ENCODE measurements around the gene GALK1. TPM values are rescaled to one million over a fixed set of nuclear protein-coding genes. Genes with fewer than 3 reads are reported as not detected.

GALK1 gene
- total and polyA plus RNA-seq, 2 donors from 2014 or later: 34.5 to 105 TPM

DNA sequence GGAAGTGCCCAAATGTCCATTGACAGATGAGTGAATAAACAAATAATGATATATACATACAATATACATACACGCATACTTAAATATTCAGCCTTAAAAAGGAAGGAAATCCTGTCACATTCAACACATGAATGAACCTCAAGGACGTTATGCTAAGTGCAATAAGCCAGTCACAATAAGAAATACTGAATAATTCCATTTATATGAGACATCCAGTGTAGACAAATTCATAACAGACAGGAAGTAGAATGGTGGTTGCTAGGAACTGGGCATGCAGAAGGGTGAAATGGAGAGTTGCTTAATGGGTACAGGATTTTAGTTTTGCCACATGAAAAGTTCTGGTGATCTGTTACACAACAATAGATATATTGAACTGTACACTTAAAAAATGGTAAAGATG lies 52.5 kb downstream of the GALK1 start:
- no peak for FAIRE-seq
- intact Hi-C loops (cut with DNase I): no loop called here
- Histone ChIP-seq H3K27ac (ENCODE audit: low read depth in 2 of 2, low read length in 2 of 2) (no peak overlapping the region), H3K4me1 (ENCODE audit: control insufficient read depth in 2 of 3, insufficient read depth in 2 of 3, low read depth in 1 of 3, low read length in 3 of 3) (no peaks in the 10 kb centered on the region), H3K4me3 (ENCODE audit: low read length in 3 of 3) (no peak overlapping the region), H3K36me3 (ENCODE audit: control insufficient read depth in 2 of 3, insufficient read depth in 3 of 3, low read length in 3 of 3) (peaks cover 0 to 3% (median 0%) of the 10 kb centered on the region in 3 donors), H3K9ac (ENCODE audit: low read length in 3 of 3) (no peak overlapping the region), H3K9me3 (ENCODE audit: control insufficient read depth in 2 of 3, insufficient read depth in 1 of 3, low read length in 3 of 3) (no peaks in the 10 kb centered on the region), H3K27me3 (ENCODE audit: control insufficient read depth, insufficient read depth, low read length) (no peaks in the 10 kb centered on the region)
- TF ChIP-seq, protein P1, sequence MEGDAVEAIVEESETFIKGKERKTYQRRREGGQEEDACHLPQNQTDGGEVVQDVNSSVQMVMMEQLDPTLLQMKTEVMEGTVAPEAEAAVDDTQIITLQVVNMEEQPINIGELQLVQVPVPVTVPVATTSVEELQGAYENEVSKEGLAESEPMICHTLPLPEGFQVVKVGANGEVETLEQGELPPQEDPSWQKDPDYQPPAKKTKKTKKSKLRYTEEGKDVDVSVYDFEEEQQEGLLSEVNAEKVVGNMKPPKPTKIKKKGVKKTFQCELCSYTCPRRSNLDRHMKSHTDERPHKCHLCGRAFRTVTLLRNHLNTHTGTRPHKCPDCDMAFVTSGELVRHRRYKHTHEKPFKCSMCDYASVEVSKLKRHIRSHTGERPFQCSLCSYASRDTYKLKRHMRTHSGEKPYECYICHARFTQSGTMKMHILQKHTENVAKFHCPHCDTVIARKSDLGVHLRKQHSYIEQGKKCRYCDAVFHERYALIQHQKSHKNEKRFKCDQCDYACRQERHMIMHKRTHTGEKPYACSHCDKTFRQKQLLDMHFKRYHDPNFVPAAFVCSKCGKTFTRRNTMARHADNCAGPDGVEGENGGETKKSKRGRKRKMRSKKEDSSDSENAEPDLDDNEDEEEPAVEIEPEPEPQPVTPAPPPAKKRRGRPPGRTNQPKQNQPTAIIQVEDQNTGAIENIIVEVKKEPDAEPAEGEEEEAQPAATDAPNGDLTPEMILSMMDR (IDR thresholded peaks at IDR 0.05; ENCODE audit: borderline replicate concordance, extremely low read depth, insufficient read depth): no peak
- no peak for DNase-seq

Small RNA genes within 50 kb of the gene (microRNA-seq; reads per million reads assigned to microRNA genes)
- 1.4 reads per million for gene MIR4738

Other genes starting within 250 kb of the GALK1 start
- 98.6 TPM for gene CASKIN2, start 249.7 kb downstream of the GALK1 start, total RNA-seq
- gene CASKIN2, start 249.7 kb downstream of the GALK1 start, polyA plus RNA-seq (ENCODE audit: insufficient read depth, low read depth, low replicate concordance): 25.0 TPM
- 25.8 TPM for gene TSEN54, start 248.7 kb downstream of the GALK1 start, total RNA-seq
- gene TSEN54, start 248.7 kb downstream of the GALK1 start, polyA plus RNA-seq (ENCODE audit: insufficient read depth, low read depth, low replicate concordance): 33.8 TPM
- gene LLGL2, start 239.5 kb downstream of the GALK1 start, total RNA-seq: 262 TPM
- 181 TPM for gene LLGL2, start 239.5 kb downstream of the GALK1 start, polyA plus RNA-seq (ENCODE audit: insufficient read depth, low read depth, low replicate concordance)
- 286 TPM for gene MYO15B, start 177.4 kb downstream of the GALK1 start, total RNA-seq
- gene MYO15B, start 177.4 kb downstream of the GALK1 start, polyA plus RNA-seq (ENCODE audit: insufficient read depth, low read depth, low replicate concordance): 139 TPM
- 8.0 TPM for gene SMIM5, start 131.8 kb downstream of the GALK1 start, total RNA-seq
- gene SMIM5, start 131.8 kb downstream of the GALK1 start, polyA plus RNA-seq (ENCODE audit: insufficient read depth, low read depth, low replicate concordance): 63.0 TPM
- gene RECQL5, start 98.0 kb downstream of the GALK1 start, total RNA-seq: 51.6 TPM
- gene RECQL5, start 98.0 kb downstream of the GALK1 start, polyA plus RNA-seq (ENCODE audit: insufficient read depth, low read depth, low replicate concordance): 40.0 TPM
- gene SAP30BP, start 97.9 kb downstream of the GALK1 start, total RNA-seq: 95.1 TPM
- 62.9 TPM for gene SAP30BP, start 97.9 kb downstream of the GALK1 start, polyA plus RNA-seq (ENCODE audit: insufficient read depth, low read depth, low replicate concordance)
- gene ITGB4, start 43.7 kb downstream of the GALK1 start, total RNA-seq: 149 TPM
- gene ITGB4, start 43.7 kb downstream of the GALK1 start, polyA plus RNA-seq (ENCODE audit: insufficient read depth, low read depth, low replicate concordance): 15.7 TPM
- gene UNK, start 19.6 kb upstream of the GALK1 start, total RNA-seq: 35.5 TPM
- gene UNK, start 19.6 kb upstream of the GALK1 start, polyA plus RNA-seq (ENCODE audit: insufficient read depth, low read depth, low replicate concordance): 12.0 TPM
- gene UNC13D, start 79.2 kb upstream of the GALK1 start, total RNA-seq: 26.1 TPM
- gene UNC13D, start 79.2 kb upstream of the GALK1 start, polyA plus RNA-seq (ENCODE audit: insufficient read depth, low read depth, low replicate concordance): 3.8 TPM
- 135 TPM for gene WBP2, start 90.1 kb upstream of the GALK1 start, total RNA-seq
- 151 TPM for gene WBP2, start 90.1 kb upstream of the GALK1 start, polyA plus RNA-seq (ENCODE audit: insufficient read depth, low read depth, low replicate concordance)
- 118 TPM for gene TRIM47, start 113.4 kb upstream of the GALK1 start, total RNA-seq
- 95.0 TPM for gene TRIM47, start 113.4 kb upstream of the GALK1 start, polyA plus RNA-seq (ENCODE audit: insufficient read depth, low read depth, low replicate concordance)
- gene TRIM65, start 131.8 kb upstream of the GALK1 start, total RNA-seq: 23.6 TPM
- gene TRIM65, start 131.8 kb upstream of the GALK1 start, polyA plus RNA-seq (ENCODE audit: insufficient read depth, low read depth, low replicate concordance): 11.5 TPM
- gene MRPL38, start 139.7 kb upstream of the GALK1 start, total RNA-seq: 89.8 TPM
- gene MRPL38, start 139.7 kb upstream of the GALK1 start, polyA plus RNA-seq (ENCODE audit: insufficient read depth, low read depth, low replicate concordance): 114 TPM
- 11.5 TPM for gene FBF1, start 175.8 kb upstream of the GALK1 start, total RNA-seq
- gene FBF1, start 175.8 kb upstream of the GALK1 start, polyA plus RNA-seq (ENCODE audit: insufficient read depth, low read depth, low replicate concordance): 5.7 TPM
- 60.6 TPM for gene ACOX1, start 214.0 kb upstream of the GALK1 start, total RNA-seq
- 24.7 TPM for gene ACOX1, start 214.0 kb upstream of the GALK1 start, polyA plus RNA-seq (ENCODE audit: insufficient read depth, low read depth, low replicate concordance)
- 21.3 TPM for gene TEN1, start 214.0 kb upstream of the GALK1 start, total RNA-seq
- gene TEN1, start 214.0 kb upstream of the GALK1 start, polyA plus RNA-seq (ENCODE audit: insufficient read depth, low read depth, low replicate concordance): 40.8 TPM
- 7.1 TPM for gene CDK3, start 235.7 kb upstream of the GALK1 start, total RNA-seq
- 7.4 TPM for gene CDK3, start 235.7 kb upstream of the GALK1 start, polyA plus RNA-seq (ENCODE audit: insufficient read depth, low read depth, low replicate concordance)